Regular cardiac myocyte (primary cell): ENCODE results near the gene SS18L1. TPM values are rescaled to one million over a fixed set of nuclear protein-coding genes. Genes with fewer than 3 reads are reported as not detected.

Source experiments
- total RNA-seq: library from RNA; depleted of rRNA; stranded (reverse); fragments of >200 nt; gene quantifications from 2 replicates; pipeline ENCODE4 v1.2.3, GENCODE V29; 2014

SS18L1 gene
- 10.1 and 11.3 TPM in 2 replicates for total RNA-seq

GRCh38 chr20:62143081-62143956 is at the start of gene SS18L1, which contains the start of gene PSMA7:
Gene SS18L1 (plus strand): TSS chr20:62143769. CDS start chr20:62143821, 52 bp downstream.
Gene PSMA7 (minus strand): TSS chr20:62143394. CDS start chr20:62143303, 91 bp downstream.

GRCh38 chr20:62121776-62122653 is 21.6 kb upstream of the SS18L1 start, which contains the start of gene LSM14B:
Gene LSM14B (plus strand): TSS chr20:62122475. CDS start chr20:62122667, 192 bp downstream.

GRCh38 chr20:62182469-62183425 is 39.2 kb downstream of the SS18L1 start, which contains the start of gene MTG2:
Gene MTG2 (plus strand): TSS chr20:62183028. CDS start chr20:62193421, 10,393 bp downstream.

GRCh38 chr20:62219992-62220665 is 76.6 kb downstream of the SS18L1 start, which contains the start of gene HRH3:
Gene HRH3 (minus strand): TSS chr20:62220278. CDS start chr20:62219970, 308 bp downstream.

Other genes with a start within 250 kb of the SS18L1 start
- gene TAF4, start 77.9 kb upstream of the SS18L1 start, total RNA-seq, result 2.3 and 2.7 TPM in 2 replicates
- 42.2 and 45.1 TPM in 2 replicates for gene LSM14B, start 21.3 kb upstream of the SS18L1 start, total RNA-seq
- gene PSMA7, start 375 bp upstream of the SS18L1 start, total RNA-seq, result 244 and 526 TPM in 2 replicates
- 14.1 and 19.9 TPM in 2 replicates for gene MTG2, start 39.3 kb downstream of the SS18L1 start, total RNA-seq
- not detected in 2 replicates for gene HRH3, start 76.5 kb downstream of the SS18L1 start, total RNA-seq
- gene OSBPL2, start 94.8 kb downstream of the SS18L1 start, total RNA-seq, result 25.9 and 31.9 TPM in 2 replicates
- 82.3 and 123 TPM in 2 replicates for gene ADRM1, start 159.2 kb downstream of the SS18L1 start, total RNA-seq
- 19.7 and 35.7 TPM in 2 replicates for gene LAMA5, start 223.5 kb downstream of the SS18L1 start, total RNA-seq
- gene RPS21, start 243.3 kb downstream of the SS18L1 start, total RNA-seq, result 543 and 873 TPM in 2 replicates